ENCODE data around the gene SEMA6B. TPM values are rescaled to one million over a fixed set of nuclear protein-coding genes. Genes with fewer than 3 reads are reported as not detected.

Gene SEMA6B
- total and polyA plus RNA-seq, 2 of the 4 experiments (the other 2 are of a cell fraction): 0.18 to 0.72 TPM

GRCh38 chr19:4586245-4586644, 26.8 kb upstream of the SEMA6B start:
- ATAC-seq (ENCODE audit: low read depth): no peak
- Histone ChIP-seq H3K14ac (replicated peaks; ENCODE audit: low read depth, low read length) (no peak overlapping the region), H3K36me3 (ENCODE audit: control insufficient read depth, insufficient read depth, low read length) (no peaks in the 10 kb centered on the region), H3K27me3 (ENCODE audit: control insufficient read depth, insufficient read depth, low read length) (peaks cover 48% of the 10 kb centered on the region), H3K4me1 (ENCODE audit: control insufficient read depth, insufficient read depth, low read length) (peaks cover 3% of the 10 kb centered on the region; the same call in 1 of the 2 replicates), H3K27ac (ENCODE audit: insufficient read depth, low read length) (no peak overlapping the region), H3K9me1 (ENCODE audit: insufficient read depth, low read length) (no peaks in the 10 kb centered on the region), H3K79me1 (ENCODE audit: low read depth in 1 of 2, low read length in 2 of 2) (no peaks in the 10 kb centered on the region), H3K23ac (ENCODE audit: low read depth, low read length) (no peak overlapping the region), H3K9ac (ENCODE audit: low read depth, low read length) (no peak overlapping the region), H3K9me3 (ENCODE audit: control insufficient read depth, insufficient read depth, low read length) (no peaks in the 10 kb centered on the region), H2AFZ (replicated peaks; ENCODE audit: low read length, poor library complexity) (no peak overlapping the region), H4K91ac (ENCODE audit: insufficient read depth, low read depth, low read length) (no peak overlapping the region), H2BK20ac (ENCODE audit: low read depth, low read length) (no peak overlapping the region), H3K56ac (ENCODE audit: extremely low read depth, insufficient read depth, low read length) (no peak overlapping the region), H4K8ac (ENCODE audit: low read depth in 2 of 2, low read length in 2 of 2) (no peak overlapping the region), H2BK120ac (ENCODE audit: low read depth, low read length) (no peak overlapping the region), H2BK5ac (ENCODE audit: low read depth, low read length, poor library complexity, severe bottlenecking) (no peak overlapping the region), H2AK9ac (replicated peaks; ENCODE audit: low read depth, low read length, poor library complexity) (no peak overlapping the region), H3K4ac (ENCODE audit: low read depth, low read length) (no peak overlapping the region), H3K4me3 (ENCODE audit: insufficient read depth, low read depth, low read length) (no peak overlapping the region), H3K4me2 (ENCODE audit: low read depth, low read length) (no peak overlapping the region), H4K5ac (ENCODE audit: low read depth, low read length) (no peak overlapping the region), H2AK5ac (ENCODE audit: low read depth, low read length) (no peak overlapping the region), H4K20me1 (ENCODE audit: insufficient read depth, low read length) (no peaks in the 10 kb centered on the region; the same call in 1 of the 2 replicates), H3K18ac (ENCODE audit: low read depth, low read length) (no peak overlapping the region), H2BK15ac (ENCODE audit: low read depth, low read length) (no peak overlapping the region)
- ChIA-PET POLR2A (ENCODE audit: unreplicated experiment) (no interaction called here), CTCF (no interaction called here)
- in situ Hi-C loops (cut with MboI; ENCODE audit: low sequenced_read_pairs) (no loop called here), dilution Hi-C loops (cut with HindIII; ENCODE audit: low sequenced_read_pairs, unreplicated experiment) (no loop called here), intact Hi-C loops (cut with micrococcal nuclease) (no loop called here)
- TF ChIP-seq MAFK (IDR thresholded peaks at IDR 0.05; ENCODE audit: low read depth, low read length): no peak
- TF ChIP-seq NFE2L2 (IDR thresholded peaks at IDR 0.05; ENCODE audit: low read depth, low read length): no peak
- TF ChIP-seq MAZ (IDR thresholded peaks at IDR 0.05; ENCODE audit: borderline replicate concordance, low read depth, low read length): no peak
- TF ChIP-seq RAD21 (IDR thresholded peaks at IDR 0.05; ENCODE audit: low read length): no peak
- TF ChIP-seq POLR2A (IDR thresholded peaks at IDR 0.05; ENCODE audit: low read depth, low read length): no peak
- no peak for TF ChIP-seq FOS (IDR thresholded peaks at IDR 0.05; ENCODE audit: low read depth, low read length)
- TF ChIP-seq ELK1 (IDR thresholded peaks at IDR 0.05; ENCODE audit: borderline replicate concordance, low read depth, low read length): no peak
- no CpG with 5 or more reads among the region's 6 CpGs for WGBS, 2 experiments (ENCODE audit: extremely low coverage in 2 of 2, insufficient read length in 1 of 2)
- BruUV-seq (replicated peaks): no TSS peak
- no peak for DNase-seq
